WERI-Rb-1 (cell line): Measurements from ENCODE around the gene TEKTIP1.

ENCODE experiments used
- DNase-seq: peaks from one replicate; pipeline ENCODE4 v3.0.0-alpha.2; 2020
- H3K27ac ChIP-seq: fragments of 250-450 bp; sonication (Bioruptor Pico); 2 replicates; pipeline ENCODE4 v1.5.1; 2020; ENCODE audit warnings: mild to moderate bottlenecking, moderate library complexity
- H3K27me3 ChIP-seq: fragments of 250-450 bp; sonication (Bioruptor Pico); 2 replicates; pipeline ENCODE4 v1.5.1; 2021; ENCODE audit warnings: mild to moderate bottlenecking, low read depth, moderate library complexity; ENCODE audit not compliant: insufficient read depth, severe bottlenecking
- H3K36me3 ChIP-seq: fragments of 250-450 bp; sonication (Bioruptor Pico); 2 replicates; pipeline ENCODE4 v1.5.1; 2020; ENCODE audit warnings: mild to moderate bottlenecking, moderate library complexity
- H3K4me3 ChIP-seq: 2 replicates; pipeline ENCODE4 v1.5.1; 2011; ENCODE audit warnings: low read depth, mild to moderate bottlenecking, control low read depth, low read length
- H3K9me3 ChIP-seq: fragments of 250-450 bp; sonication (Bioruptor Pico); 2 replicates; pipeline ENCODE4 v1.5.1; 2021; ENCODE audit warnings: mild to moderate bottlenecking, moderate library complexity; ENCODE audit not compliant: severe bottlenecking
- CTCF ChIP-seq: IDR thresholded peaks from 2 replicates; pipeline ENCODE4 v1.5.1; 2011; ENCODE audit warnings: low read depth, mild to moderate bottlenecking, control low read depth, inconsistent platforms, low read length

The TEKTIP1 gene

GRCh38 chr19:3586127-3586626, 47.2 kb downstream of the TEKTIP1 start:
- DNase-seq = peak; percentile 55
- no peaks in the 10 kb centered on the region for H3K27me3 ChIP-seq
- H3K36me3 ChIP-seq = no peaks in the 10 kb centered on the region
- peak overlapping the region; percentile 53 for H3K4me3 ChIP-seq
- TF ChIP-seq CTCF = peak; percentile 79
- no peak overlapping the region for H3K27ac ChIP-seq
- H3K9me3 ChIP-seq = peaks cover 8% of the 10 kb centered on the region

DNA sequence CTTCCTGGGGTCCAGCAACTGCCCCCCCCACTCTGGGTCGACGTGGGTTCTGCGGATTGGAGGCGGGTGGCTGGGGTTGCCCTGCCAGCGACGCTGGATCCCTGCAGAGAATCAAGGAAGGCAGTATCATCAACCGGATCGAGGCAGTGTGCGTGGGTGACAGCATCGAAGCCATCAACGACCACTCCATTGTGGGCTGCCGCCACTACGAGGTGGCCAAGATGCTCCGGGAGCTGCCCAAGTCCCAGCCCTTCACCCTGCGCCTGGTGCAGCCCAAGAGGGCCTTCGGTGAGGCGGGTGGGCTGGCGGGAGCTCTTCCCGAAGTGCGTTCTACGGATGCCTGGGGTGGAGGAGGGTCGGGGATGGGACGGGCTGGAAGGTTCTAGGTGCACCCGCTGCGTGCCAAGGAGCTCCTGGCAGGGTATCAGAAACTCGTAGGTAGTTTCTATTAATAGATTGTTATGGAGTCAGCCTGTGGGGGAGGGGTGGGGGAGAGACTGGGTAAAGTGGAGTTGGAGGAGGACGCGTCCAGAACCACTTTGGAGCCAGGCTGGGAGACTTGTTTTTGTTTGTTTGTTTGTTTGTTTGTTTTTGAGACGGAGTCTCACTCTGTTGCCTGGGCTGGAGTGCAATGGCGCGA, 47.9 kb downstream of the TEKTIP1 start:
- no peak for DNase-seq
- TF ChIP-seq CTCF = no peak
- Histone ChIP-seq H3K4me3 (no peak overlapping the region), H3K9me3 (peaks cover 12% of the 10 kb centered on the region), H3K27ac (no peak overlapping the region), H3K27me3 (no peaks in the 10 kb centered on the region), H3K36me3 (no peaks in the 10 kb centered on the region)

DNA sequence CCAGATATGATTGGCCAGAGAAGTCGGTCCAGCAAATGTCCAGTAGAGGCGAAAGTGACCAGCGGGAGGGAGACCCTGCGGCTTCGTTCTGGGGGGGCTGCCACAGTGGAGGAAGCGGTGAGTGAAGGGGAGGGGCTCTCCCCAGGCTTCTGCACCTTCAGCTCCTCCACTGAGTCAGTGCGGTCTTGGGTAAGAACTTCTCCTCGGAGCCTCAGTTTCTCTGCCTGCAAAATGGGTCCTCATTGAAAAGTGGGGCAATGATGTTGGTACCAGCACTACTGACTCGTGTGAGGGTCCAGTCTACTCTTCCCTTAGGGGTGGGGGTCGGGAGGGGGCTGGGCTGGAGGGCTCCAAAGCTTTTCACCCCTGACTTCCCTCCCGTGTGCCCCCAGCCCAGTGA, 50.5 kb downstream of the TEKTIP1 start:
- no peak for TF ChIP-seq CTCF
- Histone ChIP-seq H3K36me3 (no peaks in the 10 kb centered on the region), H3K27ac (no peak overlapping the region), H3K27me3 (no peaks in the 10 kb centered on the region), H3K9me3 (peaks cover 12% of the 10 kb centered on the region), H3K4me3 (no peak overlapping the region)
- DNase-seq = no peak

DNA sequence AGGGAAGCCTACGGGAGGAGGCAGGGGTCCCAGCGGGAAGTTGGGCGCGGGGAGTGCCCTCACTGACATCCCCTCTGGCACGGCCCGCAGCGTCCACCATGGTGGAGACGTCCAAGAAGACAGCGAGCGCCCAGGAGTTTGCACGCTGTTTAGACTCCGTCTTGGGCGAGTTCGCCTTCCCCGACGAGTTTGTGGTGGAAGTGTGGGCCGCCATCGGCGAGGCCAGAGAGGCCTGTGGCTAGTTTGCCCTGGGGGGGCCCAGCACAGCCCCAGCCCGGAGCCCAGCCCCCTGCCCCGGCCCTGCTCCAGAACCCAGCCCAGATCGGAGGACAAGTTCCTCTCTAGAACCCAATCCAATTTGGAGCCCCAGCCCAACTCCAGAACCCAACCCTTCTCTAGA, 51.0 kb downstream of the TEKTIP1 start:
- Histone ChIP-seq H3K4me3 (no peak overlapping the region), H3K36me3 (no peaks in the 10 kb centered on the region), H3K27ac (no peak overlapping the region), H3K27me3 (no peaks in the 10 kb centered on the region), H3K9me3 (peaks cover 12% of the 10 kb centered on the region)
- no peak for DNase-seq
- TF ChIP-seq CTCF = no peak

DNA sequence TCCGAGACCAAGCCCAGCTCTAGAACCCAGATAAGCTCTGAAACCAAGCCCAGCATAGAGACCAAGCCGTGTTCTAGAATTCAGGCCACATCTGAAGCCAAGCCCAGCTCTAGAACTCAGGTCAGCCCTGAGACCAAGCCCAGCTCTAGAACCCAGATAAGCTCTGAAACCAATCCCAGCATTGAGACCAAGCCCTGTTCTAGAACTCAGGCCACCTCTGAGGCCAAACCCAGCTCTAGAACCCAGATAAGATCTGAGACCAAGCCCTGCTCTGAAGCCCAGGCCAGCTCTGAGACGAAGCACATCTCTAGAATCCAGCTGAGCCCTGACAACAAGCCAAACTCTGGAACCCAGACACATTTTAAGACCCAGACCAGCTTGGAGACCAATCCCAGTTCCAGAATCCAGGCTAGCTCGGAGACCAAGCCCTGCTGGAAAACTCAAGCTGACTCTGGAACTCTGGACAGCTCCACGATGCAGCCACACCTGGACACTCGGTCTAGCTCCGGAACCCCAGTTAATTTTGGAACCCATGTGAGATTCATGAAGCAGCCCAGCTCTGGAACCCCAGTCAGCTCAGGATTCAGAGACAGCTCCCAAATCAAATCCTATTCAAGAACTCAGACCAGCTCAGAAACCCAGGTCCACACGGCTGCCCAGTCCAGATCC, 52.2 kb downstream of the TEKTIP1 start:
- no peak for TF ChIP-seq CTCF
- Histone ChIP-seq H3K36me3 (no peaks in the 10 kb centered on the region), H3K27me3 (no peaks in the 10 kb centered on the region), H3K9me3 (peaks cover 12% of the 10 kb centered on the region), H3K27ac (no peak overlapping the region), H3K4me3 (no peak overlapping the region)
- DNase-seq = no peak
